Jurkat, Clone E6-1 (cell line): Measurements from ENCODE around the gene FRMD3.

Experiments used
- DNase-seq: peaks from one replicate; pipeline ENCODE4 v3.0.0-alpha.2; 2011; ENCODE audit warnings: low read depth, low spot score
- H3K4me3 ChIP-seq: 2 replicates; pipeline ENCODE4 v1.5.1; 2011; ENCODE audit warnings: mild to moderate bottlenecking, low read length, control low read depth, moderate library complexity

The FRMD3 gene

GRCh38 chr9:83315649-83316048 is 222.6 kb downstream of the FRMD3 start:
- no peak for DNase-seq
- H3K4me3 ChIP-seq: no peak overlapping the region

DNA sequence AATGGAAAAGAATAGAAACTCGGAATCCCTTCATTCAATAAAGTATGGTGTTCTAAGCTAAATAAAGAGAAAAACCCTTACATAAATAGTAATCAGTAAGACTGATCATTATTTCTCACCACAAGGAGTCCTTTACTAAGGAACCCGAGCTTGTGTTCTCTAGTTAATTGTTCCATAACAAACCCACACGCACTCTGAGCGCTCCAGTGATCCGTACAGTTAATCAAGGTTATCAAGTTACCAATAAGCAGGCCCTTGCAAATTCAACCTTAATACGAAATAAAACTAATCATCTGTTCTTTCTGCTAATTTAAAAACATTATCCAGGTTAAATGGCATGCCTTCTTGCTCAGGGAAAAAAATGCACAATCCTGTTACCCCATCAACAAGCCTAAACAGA is 224.4 kb downstream of the FRMD3 start:
- no peak overlapping the region for H3K4me3 ChIP-seq
- DNase-seq: no peak

DNA sequence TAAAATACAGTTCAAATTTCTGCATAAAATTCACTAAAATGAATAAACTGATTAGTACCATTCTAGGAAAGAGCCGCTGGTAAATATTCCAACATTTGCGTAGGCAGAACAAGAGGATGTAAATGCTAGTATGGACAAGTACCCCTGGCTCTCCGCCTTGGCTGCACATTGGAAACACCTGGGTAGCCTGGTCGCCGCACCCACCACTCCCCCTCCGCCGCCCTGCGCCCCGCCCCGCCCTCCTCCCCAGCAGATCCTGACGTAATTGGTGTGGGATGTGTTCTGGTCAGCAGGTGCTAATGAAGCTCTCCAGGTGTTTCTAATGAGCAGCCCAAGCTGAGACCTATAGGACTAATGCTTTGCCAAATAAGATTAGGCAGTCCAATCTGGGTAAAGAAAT is 225.7 kb downstream of the FRMD3 start:
- DNase-seq: no peak
- no peak overlapping the region for H3K4me3 ChIP-seq

- DNase-seq: no peak
- H3K4me3 ChIP-seq: no peak overlapping the region
Observed at GRCh38 chr9:83307066-83307724, 231.0 kb downstream of the FRMD3 start.

GRCh38 chr9:83304686-83305085 is 233.5 kb downstream of the FRMD3 start:
- H3K4me3 ChIP-seq: no peak overlapping the region
- DNase-seq: no peak

GRCh38 chr9:83299571-83299970 is 238.6 kb downstream of the FRMD3 start:
- H3K4me3 ChIP-seq: no peak overlapping the region
- DNase-seq: no peak

GRCh38 chr9:83299094-83299493 is 239.1 kb downstream of the FRMD3 start:
- DNase-seq: no peak
- no peak overlapping the region for H3K4me3 ChIP-seq

DNA sequence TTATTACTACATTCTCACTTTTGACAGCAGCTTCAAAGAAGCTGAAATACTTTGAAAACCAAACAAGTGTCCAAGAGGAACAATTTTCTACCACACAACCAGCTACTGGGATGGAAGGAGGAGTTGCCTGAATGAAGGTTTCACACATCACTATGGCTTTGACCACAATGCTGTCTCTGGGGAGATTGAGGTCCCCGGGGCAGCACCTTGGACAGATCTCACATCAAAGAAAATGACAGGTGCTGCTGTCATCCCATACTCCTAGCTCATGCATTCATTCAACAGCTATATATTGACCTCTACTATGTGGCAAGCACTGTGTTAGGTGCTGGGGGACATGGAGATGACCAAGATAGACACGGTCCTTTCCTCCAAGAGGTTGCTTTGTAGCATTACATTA is 242.1 kb downstream of the FRMD3 start:
- DNase-seq: peak; percentile 24

DNA sequence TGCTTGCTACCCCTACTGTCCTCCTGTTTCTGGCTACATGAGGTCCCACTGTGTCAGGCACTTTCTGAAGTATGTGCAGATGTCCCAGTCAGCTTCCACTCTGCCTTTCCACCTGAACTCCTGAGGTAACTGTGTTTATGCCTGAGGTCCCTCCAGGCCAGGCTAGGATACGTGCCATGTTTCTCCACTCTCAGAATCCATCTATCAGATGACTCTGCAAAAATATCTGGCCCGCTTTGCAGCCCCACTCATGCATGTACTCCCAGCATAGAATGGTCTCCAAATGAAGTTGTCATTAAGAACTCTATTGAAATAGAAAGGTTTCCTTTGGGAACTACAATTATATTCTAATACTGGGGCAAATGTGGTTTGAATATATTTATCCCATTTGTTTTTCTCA is 243.4 kb downstream of the FRMD3 start:
- H3K4me3 ChIP-seq: no peak overlapping the region
- no peak for DNase-seq

More for the DNA sequence above, 242.1 kb downstream of the FRMD3 start:
- H3K4me3 ChIP-seq: no peak overlapping the region

- no peak overlapping the region for H3K4me3 ChIP-seq
- no peak for DNase-seq
Observed at GRCh38 chr9:83291196-83291595, 247.0 kb downstream of the FRMD3 start.

DNA sequence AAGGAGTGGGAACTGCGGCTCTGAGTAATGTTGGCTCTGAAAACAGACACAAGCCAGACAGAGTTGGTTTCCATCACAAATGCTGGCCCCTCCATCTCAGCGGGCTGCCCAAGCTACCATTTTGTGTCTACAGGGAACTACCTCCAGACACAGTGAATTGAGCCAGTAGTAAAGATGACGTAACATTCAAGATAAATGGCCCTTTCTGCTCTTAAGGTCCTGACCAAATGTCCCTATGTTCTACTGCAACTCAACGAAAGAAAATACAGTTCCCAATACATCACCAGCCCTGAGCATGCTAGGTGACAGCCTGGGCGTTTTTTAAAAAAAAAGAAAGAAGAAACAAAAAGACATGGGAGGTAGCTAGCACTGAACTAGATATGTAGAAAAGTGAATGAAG is 247.5 kb downstream of the FRMD3 start:
- no peak overlapping the region for H3K4me3 ChIP-seq
- DNase-seq: no peak

DNA sequence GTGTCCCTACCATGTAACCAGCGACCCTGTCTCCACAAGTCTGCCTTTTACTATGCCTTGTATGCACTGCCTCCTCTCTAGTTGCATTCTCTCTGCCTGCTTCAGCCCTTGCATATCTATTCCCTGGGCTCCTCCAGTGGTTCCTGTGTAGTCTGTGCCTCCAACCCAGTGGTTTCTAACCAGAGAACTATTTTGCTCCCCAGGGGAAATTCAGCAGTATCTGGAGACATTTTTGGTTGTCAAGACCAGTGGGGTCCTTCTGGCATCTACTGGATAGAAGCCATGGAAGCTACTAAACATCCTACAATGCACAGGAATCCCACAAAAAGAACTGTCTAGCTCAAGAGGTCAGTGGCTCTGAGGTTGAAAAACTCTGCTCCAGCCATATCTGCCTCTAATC is 251.2 kb downstream of the FRMD3 start:
- no peak for DNase-seq
- no peak overlapping the region for H3K4me3 ChIP-seq

DNA sequence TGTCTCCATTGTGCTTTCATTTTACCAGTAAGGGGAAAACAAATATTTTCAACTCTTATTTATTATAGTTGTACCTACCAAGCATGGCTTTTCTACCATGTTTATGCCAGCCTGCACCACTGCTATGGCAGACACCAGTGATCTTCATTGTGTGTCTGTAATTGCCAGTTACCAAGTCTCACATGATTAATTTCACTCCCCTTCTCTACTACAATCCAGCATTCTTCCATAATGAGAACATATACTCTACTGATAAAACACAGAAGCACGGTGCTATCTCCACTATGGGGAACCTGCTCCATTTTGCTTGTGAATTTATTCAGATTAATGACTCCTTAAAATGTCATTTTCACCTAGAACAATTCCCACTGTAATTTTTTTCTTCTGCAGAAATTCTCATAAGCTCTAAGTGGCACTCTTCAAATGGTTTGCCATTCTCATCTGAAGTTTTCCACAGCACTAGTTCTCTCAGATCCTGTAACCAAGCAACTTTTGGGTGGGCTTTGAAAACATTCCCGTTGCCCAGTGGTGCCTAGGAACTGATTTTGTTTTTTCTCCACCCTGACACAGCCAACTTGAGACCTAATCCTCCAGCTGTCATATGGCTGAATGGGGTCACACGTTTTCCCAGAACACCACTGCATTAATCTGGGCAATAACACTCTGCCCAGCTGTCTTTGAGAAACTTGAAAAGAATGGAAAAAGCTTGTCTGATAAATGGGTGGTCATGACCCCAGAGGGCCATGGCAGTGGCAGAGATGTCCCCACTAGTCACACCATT is 252.6 kb downstream of the FRMD3 start:
- no peak overlapping the region for H3K4me3 ChIP-seq
- no peak for DNase-seq

GRCh38 chr9:83284746-83285145 is 253.5 kb downstream of the FRMD3 start:
- peak; percentile 3 for DNase-seq
- no peak overlapping the region for H3K4me3 ChIP-seq

DNA sequence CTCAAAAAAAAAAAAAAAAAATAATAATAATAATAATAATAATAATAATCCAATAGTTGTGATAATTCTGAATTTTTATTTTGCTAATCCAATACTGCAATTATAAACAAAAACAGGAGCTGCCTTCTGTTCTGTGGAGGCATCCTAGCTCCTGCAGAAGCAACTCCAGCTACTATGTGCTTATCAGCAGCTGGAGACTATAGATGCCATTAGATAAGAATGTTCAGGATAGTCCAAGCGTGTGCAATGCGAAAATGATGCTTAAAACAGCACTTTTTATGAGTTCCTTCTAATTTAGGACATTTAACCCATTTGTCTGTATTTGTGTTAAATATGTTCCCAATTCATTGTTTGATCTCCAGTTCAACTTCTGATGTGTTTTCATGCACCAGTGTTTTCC is 254.7 kb downstream of the FRMD3 start:
- H3K4me3 ChIP-seq: no peak overlapping the region

GRCh38 chr9:83281306-83282255 is 256.6 kb downstream of the FRMD3 start:
- no peak for DNase-seq
- no peak overlapping the region for H3K4me3 ChIP-seq

More for the DNA sequence above, 254.7 kb downstream of the FRMD3 start:
- DNase-seq: no peak

DNA sequence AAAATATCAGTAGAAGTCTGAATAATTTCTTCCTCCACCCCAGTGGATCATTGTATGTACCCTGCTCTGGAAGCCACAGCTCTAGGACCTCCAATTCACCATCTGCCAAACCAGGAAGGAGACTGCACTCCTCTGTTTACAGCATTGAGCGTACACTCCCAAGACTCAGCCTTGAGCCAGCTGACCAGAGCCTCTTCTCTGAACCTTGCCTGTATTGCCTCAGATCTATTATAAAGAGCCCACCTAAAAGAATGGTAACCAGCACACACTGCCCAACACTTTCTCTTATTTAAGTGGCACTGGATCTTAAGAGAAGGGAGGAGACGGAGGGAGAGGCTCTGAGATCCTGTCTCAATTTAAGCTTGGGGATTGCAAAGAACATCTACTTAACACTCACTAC is 257.4 kb downstream of the FRMD3 start:
- no peak for DNase-seq
- no peak overlapping the region for H3K4me3 ChIP-seq

DNA sequence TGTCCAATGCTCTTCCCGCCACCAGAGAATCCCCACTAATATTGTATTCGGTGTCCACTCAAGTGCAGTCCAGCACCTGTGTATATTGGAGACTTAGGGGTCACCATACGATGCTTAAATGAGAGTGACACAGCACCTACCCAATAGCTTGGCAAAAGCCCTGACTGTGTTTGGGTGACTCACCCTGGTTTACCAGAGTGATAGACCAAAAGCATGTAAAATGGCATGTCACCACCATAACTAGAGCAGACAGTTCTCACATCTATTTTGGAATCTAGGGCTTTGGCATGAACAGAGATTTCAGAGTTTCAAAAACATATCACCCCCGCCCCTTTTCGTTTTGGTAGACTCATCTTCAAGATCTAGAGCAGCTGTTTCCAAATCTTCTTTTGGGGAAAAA is 257.9 kb downstream of the FRMD3 start:
- no peak for DNase-seq
- no peak overlapping the region for H3K4me3 ChIP-seq

GRCh38 chr9:83274787-83275186 is 263.4 kb downstream of the FRMD3 start:
- DNase-seq: no peak
- no peak overlapping the region for H3K4me3 ChIP-seq

DNA sequence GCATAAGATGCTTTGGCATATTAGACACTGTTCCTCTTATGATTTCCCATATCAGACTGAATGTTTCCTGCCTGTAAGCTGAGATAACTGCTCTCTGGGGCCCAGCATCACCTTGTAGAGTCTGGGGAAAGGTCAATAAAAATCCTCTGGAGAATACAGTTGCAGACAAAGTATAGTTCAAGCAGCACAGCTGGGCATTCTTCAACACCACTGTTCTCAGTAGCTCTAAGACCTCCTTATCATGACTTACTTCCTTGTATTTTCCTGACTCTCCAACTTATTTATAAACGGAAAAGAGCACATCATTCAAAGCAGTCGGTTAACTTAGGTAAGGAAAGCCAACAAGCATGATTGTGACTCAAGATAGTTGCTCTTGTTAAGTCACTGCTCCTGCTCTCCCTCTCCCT is 266.5 kb downstream of the FRMD3 start:
- DNase-seq: no peak
- H3K4me3 ChIP-seq: no peak overlapping the region
